ENCODE data around the gene INTS11. TPM values are rescaled to one million over a fixed set of nuclear protein-coding genes. Genes with fewer than 3 reads are reported as not detected.

Gene INTS11
- total and polyA plus RNA-seq, 2 of the 8 experiments (the other 6 are each of a cell fraction or from before 2014, with no cell fraction given): 113 to 243 TPM

DNA sequence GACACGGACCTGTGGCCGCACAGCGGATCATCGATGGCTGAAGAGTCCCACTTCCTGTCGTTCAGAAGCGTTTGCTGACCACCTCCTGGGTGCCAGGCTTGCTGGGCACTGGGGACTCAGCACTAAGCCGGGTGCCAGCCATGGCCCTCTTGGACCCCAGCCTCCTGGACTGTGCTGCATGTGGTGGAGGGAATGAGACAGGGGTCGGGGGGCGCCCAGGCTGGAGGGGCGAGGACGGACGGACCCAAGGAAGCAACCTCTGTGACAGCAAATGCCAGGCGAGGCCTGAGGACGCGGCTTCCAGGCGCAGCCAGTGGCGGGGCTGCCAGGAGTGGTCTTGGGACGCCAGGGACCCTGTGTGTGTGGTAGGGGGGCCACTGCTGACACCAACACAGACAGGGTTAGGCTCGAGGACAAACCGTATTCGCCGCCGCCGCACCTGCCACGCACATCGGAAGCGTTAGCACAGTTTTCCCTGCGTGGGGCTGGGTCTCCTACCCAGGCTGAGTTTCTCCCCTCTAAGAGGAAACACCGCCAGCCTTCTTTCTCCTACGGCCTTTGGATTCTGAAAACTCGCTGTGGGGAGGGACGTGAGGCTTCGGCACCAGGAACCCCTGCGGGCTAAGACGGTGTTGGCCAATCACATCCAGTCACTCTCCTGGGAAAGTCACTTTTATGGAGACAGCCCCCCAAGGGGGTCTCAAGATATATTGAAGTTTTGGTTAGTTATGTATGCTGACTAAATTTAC, 36.9 kb upstream of the INTS11 start (continued):
- TF ChIP-seq, protein P1, sequence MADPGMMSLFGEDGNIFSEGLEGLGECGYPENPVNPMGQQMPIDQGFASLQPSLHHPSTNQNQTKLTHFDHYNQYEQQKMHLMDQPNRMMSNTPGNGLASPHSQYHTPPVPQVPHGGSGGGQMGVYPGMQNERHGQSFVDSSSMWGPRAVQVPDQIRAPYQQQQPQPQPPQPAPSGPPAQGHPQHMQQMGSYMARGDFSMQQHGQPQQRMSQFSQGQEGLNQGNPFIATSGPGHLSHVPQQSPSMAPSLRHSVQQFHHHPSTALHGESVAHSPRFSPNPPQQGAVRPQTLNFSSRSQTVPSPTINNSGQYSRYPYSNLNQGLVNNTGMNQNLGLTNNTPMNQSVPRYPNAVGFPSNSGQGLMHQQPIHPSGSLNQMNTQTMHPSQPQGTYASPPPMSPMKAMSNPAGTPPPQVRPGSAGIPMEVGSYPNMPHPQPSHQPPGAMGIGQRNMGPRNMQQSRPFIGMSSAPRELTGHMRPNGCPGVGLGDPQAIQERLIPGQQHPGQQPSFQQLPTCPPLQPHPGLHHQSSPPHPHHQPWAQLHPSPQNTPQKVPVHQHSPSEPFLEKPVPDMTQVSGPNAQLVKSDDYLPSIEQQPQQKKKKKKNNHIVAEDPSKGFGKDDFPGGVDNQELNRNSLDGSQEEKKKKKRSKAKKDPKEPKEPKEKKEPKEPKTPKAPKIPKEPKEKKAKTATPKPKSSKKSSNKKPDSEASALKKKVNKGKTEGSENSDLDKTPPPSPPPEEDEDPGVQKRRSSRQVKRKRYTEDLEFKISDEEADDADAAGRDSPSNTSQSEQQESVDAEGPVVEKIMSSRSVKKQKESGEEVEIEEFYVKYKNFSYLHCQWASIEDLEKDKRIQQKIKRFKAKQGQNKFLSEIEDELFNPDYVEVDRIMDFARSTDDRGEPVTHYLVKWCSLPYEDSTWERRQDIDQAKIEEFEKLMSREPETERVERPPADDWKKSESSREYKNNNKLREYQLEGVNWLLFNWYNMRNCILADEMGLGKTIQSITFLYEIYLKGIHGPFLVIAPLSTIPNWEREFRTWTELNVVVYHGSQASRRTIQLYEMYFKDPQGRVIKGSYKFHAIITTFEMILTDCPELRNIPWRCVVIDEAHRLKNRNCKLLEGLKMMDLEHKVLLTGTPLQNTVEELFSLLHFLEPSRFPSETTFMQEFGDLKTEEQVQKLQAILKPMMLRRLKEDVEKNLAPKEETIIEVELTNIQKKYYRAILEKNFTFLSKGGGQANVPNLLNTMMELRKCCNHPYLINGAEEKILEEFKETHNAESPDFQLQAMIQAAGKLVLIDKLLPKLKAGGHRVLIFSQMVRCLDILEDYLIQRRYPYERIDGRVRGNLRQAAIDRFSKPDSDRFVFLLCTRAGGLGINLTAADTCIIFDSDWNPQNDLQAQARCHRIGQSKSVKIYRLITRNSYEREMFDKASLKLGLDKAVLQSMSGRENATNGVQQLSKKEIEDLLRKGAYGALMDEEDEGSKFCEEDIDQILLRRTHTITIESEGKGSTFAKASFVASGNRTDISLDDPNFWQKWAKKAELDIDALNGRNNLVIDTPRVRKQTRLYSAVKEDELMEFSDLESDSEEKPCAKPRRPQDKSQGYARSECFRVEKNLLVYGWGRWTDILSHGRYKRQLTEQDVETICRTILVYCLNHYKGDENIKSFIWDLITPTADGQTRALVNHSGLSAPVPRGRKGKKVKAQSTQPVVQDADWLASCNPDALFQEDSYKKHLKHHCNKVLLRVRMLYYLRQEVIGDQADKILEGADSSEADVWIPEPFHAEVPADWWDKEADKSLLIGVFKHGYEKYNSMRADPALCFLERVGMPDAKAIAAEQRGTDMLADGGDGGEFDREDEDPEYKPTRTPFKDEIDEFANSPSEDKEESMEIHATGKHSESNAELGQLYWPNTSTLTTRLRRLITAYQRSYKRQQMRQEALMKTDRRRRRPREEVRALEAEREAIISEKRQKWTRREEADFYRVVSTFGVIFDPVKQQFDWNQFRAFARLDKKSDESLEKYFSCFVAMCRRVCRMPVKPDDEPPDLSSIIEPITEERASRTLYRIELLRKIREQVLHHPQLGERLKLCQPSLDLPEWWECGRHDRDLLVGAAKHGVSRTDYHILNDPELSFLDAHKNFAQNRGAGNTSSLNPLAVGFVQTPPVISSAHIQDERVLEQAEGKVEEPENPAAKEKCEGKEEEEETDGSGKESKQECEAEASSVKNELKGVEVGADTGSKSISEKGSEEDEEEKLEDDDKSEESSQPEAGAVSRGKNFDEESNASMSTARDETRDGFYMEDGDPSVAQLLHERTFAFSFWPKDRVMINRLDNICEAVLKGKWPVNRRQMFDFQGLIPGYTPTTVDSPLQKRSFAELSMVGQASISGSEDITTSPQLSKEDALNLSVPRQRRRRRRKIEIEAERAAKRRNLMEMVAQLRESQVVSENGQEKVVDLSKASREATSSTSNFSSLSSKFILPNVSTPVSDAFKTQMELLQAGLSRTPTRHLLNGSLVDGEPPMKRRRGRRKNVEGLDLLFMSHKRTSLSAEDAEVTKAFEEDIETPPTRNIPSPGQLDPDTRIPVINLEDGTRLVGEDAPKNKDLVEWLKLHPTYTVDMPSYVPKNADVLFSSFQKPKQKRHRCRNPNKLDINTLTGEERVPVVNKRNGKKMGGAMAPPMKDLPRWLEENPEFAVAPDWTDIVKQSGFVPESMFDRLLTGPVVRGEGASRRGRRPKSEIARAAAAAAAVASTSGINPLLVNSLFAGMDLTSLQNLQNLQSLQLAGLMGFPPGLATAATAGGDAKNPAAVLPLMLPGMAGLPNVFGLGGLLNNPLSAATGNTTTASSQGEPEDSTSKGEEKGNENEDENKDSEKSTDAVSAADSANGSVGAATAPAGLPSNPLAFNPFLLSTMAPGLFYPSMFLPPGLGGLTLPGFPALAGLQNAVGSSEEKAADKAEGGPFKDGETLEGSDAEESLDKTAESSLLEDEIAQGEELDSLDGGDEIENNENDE (IDR thresholded peaks at IDR 0.05; ENCODE audit: insufficient replicate concordance, low read length): no peak
- TF ChIP-seq RBBP5 (IDR thresholded peaks at IDR 0.05; ENCODE audit: borderline replicate concordance, low read depth, low read length) (no peak), TAF1 (IDR thresholded peaks at IDR 0.05; ENCODE audit: low read depth, low read length) (no peak), SAP30 (IDR thresholded peaks at IDR 0.05; ENCODE audit: insufficient read depth, insufficient replicate concordance, low read length) (no peak), CHD2 (IDR thresholded peaks at IDR 0.05; ENCODE audit: low read length) (no peak)

All from H1 (cell line).